C4-2B (cell line): Measurements from ENCODE around the gene MLH1.

Experiments
- H3K27ac ChIP-seq: fragments of 450-650 bp; 2 replicates; pipeline ENCODE4 v1.5.1; 2017
- ZFX ChIP-seq: fragments of 450-650 bp; IDR thresholded peaks from 2 replicates; pipeline ENCODE4 v1.6.1; 2017
- TF ChIP-seq, protein P1 (sequence below): fragments of 450-650 bp; conservative IDR thresholded peaks from 2 replicates; pipeline ENCODE4 v1.5.1; 2017; ENCODE audit warnings: mild to moderate bottlenecking

MLH1 gene

DNA sequence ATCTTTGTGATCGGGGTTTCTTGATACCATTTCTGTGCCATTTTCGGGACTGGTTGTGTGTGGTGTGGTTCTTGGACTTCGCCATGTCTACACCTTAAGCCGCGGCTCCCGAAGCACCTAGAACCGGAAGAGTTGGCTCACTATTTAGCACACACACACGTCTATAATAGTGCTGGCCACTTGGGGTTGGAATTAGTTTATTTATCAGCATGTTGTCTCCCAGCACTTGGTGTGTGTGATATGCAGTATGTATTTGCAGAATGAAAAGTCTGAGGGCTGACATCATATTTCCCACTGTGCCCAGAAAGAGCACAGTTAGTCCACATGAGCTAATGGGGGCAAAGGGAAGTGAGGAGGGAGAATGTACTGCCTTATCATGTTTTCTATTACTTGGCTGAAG, 23.6 kb downstream of the MLH1 start:
- TF ChIP-seq, protein P1, sequence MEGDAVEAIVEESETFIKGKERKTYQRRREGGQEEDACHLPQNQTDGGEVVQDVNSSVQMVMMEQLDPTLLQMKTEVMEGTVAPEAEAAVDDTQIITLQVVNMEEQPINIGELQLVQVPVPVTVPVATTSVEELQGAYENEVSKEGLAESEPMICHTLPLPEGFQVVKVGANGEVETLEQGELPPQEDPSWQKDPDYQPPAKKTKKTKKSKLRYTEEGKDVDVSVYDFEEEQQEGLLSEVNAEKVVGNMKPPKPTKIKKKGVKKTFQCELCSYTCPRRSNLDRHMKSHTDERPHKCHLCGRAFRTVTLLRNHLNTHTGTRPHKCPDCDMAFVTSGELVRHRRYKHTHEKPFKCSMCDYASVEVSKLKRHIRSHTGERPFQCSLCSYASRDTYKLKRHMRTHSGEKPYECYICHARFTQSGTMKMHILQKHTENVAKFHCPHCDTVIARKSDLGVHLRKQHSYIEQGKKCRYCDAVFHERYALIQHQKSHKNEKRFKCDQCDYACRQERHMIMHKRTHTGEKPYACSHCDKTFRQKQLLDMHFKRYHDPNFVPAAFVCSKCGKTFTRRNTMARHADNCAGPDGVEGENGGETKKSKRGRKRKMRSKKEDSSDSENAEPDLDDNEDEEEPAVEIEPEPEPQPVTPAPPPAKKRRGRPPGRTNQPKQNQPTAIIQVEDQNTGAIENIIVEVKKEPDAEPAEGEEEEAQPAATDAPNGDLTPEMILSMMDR: no peak
- no peak for TF ChIP-seq ZFX

DNA sequence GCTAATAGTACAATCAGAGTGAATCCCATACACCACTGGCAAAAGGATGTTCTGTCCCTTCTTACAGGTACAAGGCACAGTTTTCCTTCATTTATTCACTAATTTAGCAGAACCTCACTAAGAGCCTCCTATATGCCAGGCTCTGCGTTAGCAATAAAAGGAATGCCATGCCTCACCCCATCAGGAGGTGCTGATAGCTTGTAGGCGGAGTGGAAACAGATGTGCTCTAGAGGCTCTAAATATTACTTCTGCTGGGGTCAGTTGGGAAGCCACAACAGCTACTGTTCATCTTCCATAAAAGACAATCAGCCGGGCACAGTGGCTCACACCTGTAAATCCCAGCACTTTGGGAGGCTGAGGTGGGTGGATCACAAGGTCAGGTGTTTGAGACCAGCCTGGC, 24.4 kb downstream of the MLH1 start:
- H3K27ac ChIP-seq: no peak overlapping the region
- TF ChIP-seq, protein P1: no peak
- TF ChIP-seq ZFX: no peak

More for the DNA sequence above, 23.6 kb downstream of the MLH1 start:
- H3K27ac ChIP-seq: no peak overlapping the region

GRCh38 chr3:37024092-37024491, 30.8 kb downstream of the MLH1 start:
- TF ChIP-seq ZFX: no peak
- TF ChIP-seq, protein P1: peak; percentile 50
- no peak overlapping the region for H3K27ac ChIP-seq

DNA sequence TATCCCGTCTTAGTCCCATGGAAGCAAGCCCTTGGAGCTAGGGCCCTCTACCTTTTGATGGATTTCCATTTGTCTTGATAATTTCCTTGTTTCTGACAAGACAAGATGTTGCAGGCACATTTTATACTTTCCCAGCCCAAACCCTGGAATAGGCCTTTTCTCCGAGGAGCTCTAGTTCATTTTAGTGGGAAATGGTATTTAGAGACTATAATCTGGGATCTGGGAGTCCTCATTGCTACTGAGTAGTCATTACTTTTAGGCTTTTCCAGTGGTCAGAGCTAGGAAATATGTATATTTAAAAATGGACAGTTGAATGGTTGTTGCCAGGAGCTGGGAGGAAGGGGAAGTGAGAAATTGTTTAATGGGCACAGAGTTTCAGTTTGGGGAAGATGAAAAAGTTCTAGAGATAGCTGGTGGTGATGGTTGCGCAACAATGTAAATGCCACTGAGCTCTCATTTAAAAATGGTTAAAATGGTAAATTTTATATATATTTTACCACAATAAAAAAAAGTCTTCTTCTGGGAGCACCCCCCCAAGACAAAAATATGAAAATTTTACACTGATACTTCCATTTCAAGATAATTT, 31.6 kb downstream of the MLH1 start:
- TF ChIP-seq, protein P1: no peak
- no peak for TF ChIP-seq ZFX
- no peak overlapping the region for H3K27ac ChIP-seq

- TF ChIP-seq ZFX: no peak
- TF ChIP-seq, protein P1: no peak
- no peak overlapping the region for H3K27ac ChIP-seq
Observed at GRCh38 chr3:37025561-37026335, 32.4 kb downstream of the MLH1 start.

DNA sequence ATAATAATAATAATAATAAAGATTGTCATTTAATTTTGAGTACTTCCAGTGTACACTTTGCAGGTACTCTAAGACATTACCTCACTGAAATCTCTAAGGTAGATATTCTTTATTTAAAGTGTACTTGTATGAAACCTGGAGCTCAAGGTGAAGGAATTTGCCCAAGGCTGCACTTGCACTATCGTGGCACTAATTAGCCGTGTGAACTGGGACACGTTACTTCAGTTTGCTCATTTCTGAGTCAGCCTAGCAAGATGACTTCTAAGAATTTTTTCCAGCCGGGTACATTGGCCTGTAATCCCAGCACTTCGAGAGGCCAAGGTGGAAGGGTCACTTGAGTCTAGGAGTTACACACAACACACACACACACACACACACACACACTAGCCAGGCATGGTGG, 33.5 kb downstream of the MLH1 start:
- H3K27ac ChIP-seq: no peak overlapping the region
- no peak for TF ChIP-seq ZFX
- TF ChIP-seq, protein P1: no peak

- TF ChIP-seq, protein P1: no peak
- no peak for TF ChIP-seq ZFX
Observed at GRCh38 chr3:37028329-37028728, 35.0 kb downstream of the MLH1 start.

More at GRCh38 chr3:37028329-37028728, 35.0 kb downstream of the MLH1 start:
- no peak overlapping the region; the same call in 1 of the 2 replicates for H3K27ac ChIP-seq
